K562 (cell line): ENCODE results near the gene GNS. TPM values are rescaled to one million over a fixed set of nuclear protein-coding genes. Genes with fewer than 3 reads are reported as not detected.

ENCODE experiments used
- BMI1 ChIP-seq: fragments of 150-350 bp; IDR thresholded peaks from 2 replicates; pipeline ENCODE4 v1.6.1; 2014; ENCODE audit warnings: low read length
- CBFA2T2 ChIP-seq: fragments of 450-650 bp; conservative IDR thresholded peaks from 2 replicates; pipeline ENCODE4 v1.6.1; 2017; ENCODE audit warnings: mild to moderate bottlenecking
- EP300 ChIP-seq: IDR thresholded peaks from 2 replicates; pipeline ENCODE4 v1.6.1; 2012; ENCODE audit warnings: low read length, improper control_type of control experiment
- ETV5 ChIP-seq: sonication (generic); formaldehyde crosslinking; IDR thresholded peaks from 2 replicates; pipeline ENCODE4 v1.4.0; 2020; ENCODE audit warnings: low read depth, mild to moderate bottlenecking, missing genetic modification reagents
- LEF1 ChIP-seq: fragments of 450-650 bp; IDR thresholded peaks from 2 replicates; pipeline ENCODE4 v1.6.1; 2016; ENCODE audit warnings: mild to moderate bottlenecking
- MEIS2 ChIP-seq: fragments of 450-650 bp; IDR thresholded peaks from 2 replicates; pipeline ENCODE4 v1.6.1; 2014; ENCODE audit warnings: mild to moderate bottlenecking; ENCODE audit not compliant: partially characterized antibody
- MGA ChIP-seq: fragments of 450-650 bp; IDR thresholded peaks from 2 replicates; pipeline ENCODE4 v1.6.1; 2016; ENCODE audit warnings: mild to moderate bottlenecking, moderate library complexity
- MYC ChIP-seq, 2 experiments: fragments of 250-450 bp in 1 of 2; sonication (Bioruptor Pico) in 1 of 2; IDR thresholded peaks; 2 replicates each; pipeline versions ENCODE4 v1.5.1 to v1.6.1; 2012 to 2021; ENCODE audit warnings: low read depth in 2 of 2, borderline replicate concordance in 1 of 2, improper control_type of control experiment in 1 of 2, low read length in 1 of 2, mild to moderate bottlenecking in 1 of 2, moderate library complexity in 1 of 2
- NR4A1 ChIP-seq, 2 experiments: fragments of 250-450 bp in 1 of 2; fragments of 450-650 bp in 1 of 2; sonication (Bioruptor Pico) in 1 of 2; IDR thresholded peaks; 2 replicates each; pipeline versions ENCODE4 v1.4.0 to v1.6.1; 2016 to 2020; ENCODE audit warnings: mild to moderate bottlenecking in 2 of 2, missing compliant biosample characterization in 1 of 2, missing genetic modification characterization in 1 of 2, moderate library complexity in 1 of 2
- TAL1 ChIP-seq: fragments of 450-650 bp; IDR thresholded peaks from 2 replicates; pipeline ENCODE4 v1.6.1; 2016; ENCODE audit warnings: mild to moderate bottlenecking
- XRCC4 ChIP-seq: IDR thresholded peaks from one replicate; pipeline ENCODE4 v1.6.1; 2011; ENCODE audit not compliant: insufficient read depth, insufficient read length; ENCODE audit errors: extremely low read depth
- ZNF395 ChIP-seq: fragments of 200-800 bp; sonication (Bioruptor generic); IDR thresholded peaks from 2 replicates; pipeline ENCODE4 v1.6.1; 2017; ENCODE audit warnings: missing genetic modification characterization, missing compliant biosample characterization
- ZNF639 ChIP-seq, 2 experiments: fragments of 200-800 bp in 1 of 2; sonication (Bioruptor generic) in 1 of 2; sonication (generic) in 1 of 2; formaldehyde crosslinking in 1 of 2; IDR thresholded peaks in 1 of 2; conservative IDR thresholded peaks in 1 of 2; 2 replicates each; pipeline versions ENCODE4 v1.5.0 to v1.6.1; 2016 to 2020; ENCODE audit warnings: missing compliant biosample characterization in 1 of 2, missing genetic modification characterization in 1 of 2, missing genetic modification reagents in 1 of 2
- polyA plus RNA-seq, 8 experiments: library from polyadenylated mRNA; depleted of rRNA in 4 of 8; stranded (reverse) in 5 of 8; unstranded in 3 of 8; fragments of >200 nt; fragmentation: Nextera tagmentation in 2 of 8; fragmentation: Illumina TruSeq in 1 of 8; extraction: Ambion mirVana in 2 of 8; extraction: Trizol in 1 of 8; gene quantifications; 2 replicates each; pipeline versions ENCODE4 v1.2.1 to v1.2.3, GENCODE V29; 2011 to 2014; ENCODE audit warnings: inconsistent platforms in 1 of 8, missing spikeins in 1 of 8
- total RNA-seq, 7 experiments: library from RNA; depleted of rRNA in 6 of 7; stranded (reverse); fragments of >200 nt in 6 of 7; fragmentation: Illumina TruSeq in 2 of 7; extraction: Trizol in 2 of 7; gene quantifications; 2 replicates each; pipeline versions ENCODE4 v1.2.1 to v1.2.3, GENCODE V29; 2011 to 2021; ENCODE audit warnings: low replicate concordance in 1 of 7

The GNS gene
- total and polyA plus RNA-seq, 9 of the 15 experiments (the other 6 are each of a cell fraction or from before 2014, with no cell fraction given), result 4.6 to 30.3 (median 18.9) TPM

GRCh38 chr12:64672925-64673409 is 86.2 kb downstream of the GNS start (continued):
- TF ChIP-seq MGA, result peak; percentile 19; the same call in 1 of the 2 replicates
- TF ChIP-seq CBFA2T2, result peak; percentile 57
- TF ChIP-seq EP300, result peak; percentile 84
- no peak for TF ChIP-seq XRCC4
- peak; percentile 96 for TF ChIP-seq ETV5 (CRISPR knock-in tag)
- TF ChIP-seq LEF1, result peak; percentile 44; the same call in 1 of the 2 replicates
- peak; percentile 45 for TF ChIP-seq TAL1
- peak in 1 of 2 experiments; percentile 81; a peak in 2 of 4 replicates for TF ChIP-seq ZNF639 (CRISPR knock-in tag; conservative IDR thresholded peaks at IDR 0.05 in 1 of 2, IDR thresholded peaks at IDR 0.05 in 1 of 2)
- no peak for TF ChIP-seq BMI1
- peak; percentile 53 for TF ChIP-seq MYC (IDR thresholded peaks at IDR 0.05; ENCODE audit: low read depth, low read length)
- TF ChIP-seq MYC (CRISPR knock-in tag; IDR thresholded peaks at IDR 0.05; ENCODE audit: borderline replicate concordance, low read depth), result no peak
- no peak for TF ChIP-seq NR4A1 (CRISPR knock-in tag; IDR thresholded peaks at IDR 0.05)
- TF ChIP-seq NR4A1 (tag; IDR thresholded peaks at IDR 0.05), result peak; percentile 82; the same call in 1 of the 2 replicates
- peak; percentile 94 for TF ChIP-seq ZNF395 (CRISPR knock-in tag)
- TF ChIP-seq MEIS2, result peak; percentile 49
